Activated CD4-positive, alpha-beta T cell treated with anti-CD3 and anti-CD28 coated beads, Interleukin-2, Interleukin-6, amounts not matched to agents 100 ng/mL and 50 ng/mL, durations not matched to agents 16 hours and 8 hours (primary cell): ENCODE measurements around the gene SND1.

Experiments
- DNase-seq: peaks from one replicate; pipeline ENCODE4 v3.0.0-alpha.2; 2020

Gene SND1

GRCh38 chr7:127770885-127771284, 118.9 kb downstream of the SND1 start:
- no peak for DNase-seq

GRCh38 chr7:127771707-127772106, 119.7 kb downstream of the SND1 start:
- no peak for DNase-seq

DNA sequence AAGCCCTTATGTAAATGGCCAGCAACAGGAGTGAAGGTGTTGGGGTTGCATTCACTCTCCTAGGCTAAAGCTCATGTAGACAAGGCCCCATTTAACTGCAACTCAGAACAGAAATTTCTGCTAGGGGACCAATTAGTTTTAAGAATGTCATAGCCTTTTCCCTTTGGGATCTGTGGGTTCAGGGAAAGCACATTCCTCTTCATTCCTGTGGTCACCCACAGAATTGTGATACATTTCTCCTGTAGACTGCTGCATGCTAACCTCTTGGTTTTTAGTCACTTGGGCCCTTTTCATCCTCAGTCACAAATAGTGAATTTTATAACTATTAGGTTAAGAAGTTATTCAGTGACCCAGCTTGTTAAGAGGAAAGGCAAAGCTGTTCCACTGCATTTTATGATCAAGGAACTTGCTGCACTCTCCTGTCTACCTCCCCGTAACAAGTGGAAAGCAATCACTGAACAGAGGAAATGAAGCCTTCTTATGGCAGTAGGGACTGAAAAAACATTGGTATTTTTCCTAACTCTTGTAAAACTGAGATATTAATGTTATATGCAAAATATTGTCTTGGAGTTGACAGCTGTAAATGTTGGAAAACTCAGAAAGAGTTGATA, 124.9 kb downstream of the SND1 start:
- DNase-seq, result no peak

DNA sequence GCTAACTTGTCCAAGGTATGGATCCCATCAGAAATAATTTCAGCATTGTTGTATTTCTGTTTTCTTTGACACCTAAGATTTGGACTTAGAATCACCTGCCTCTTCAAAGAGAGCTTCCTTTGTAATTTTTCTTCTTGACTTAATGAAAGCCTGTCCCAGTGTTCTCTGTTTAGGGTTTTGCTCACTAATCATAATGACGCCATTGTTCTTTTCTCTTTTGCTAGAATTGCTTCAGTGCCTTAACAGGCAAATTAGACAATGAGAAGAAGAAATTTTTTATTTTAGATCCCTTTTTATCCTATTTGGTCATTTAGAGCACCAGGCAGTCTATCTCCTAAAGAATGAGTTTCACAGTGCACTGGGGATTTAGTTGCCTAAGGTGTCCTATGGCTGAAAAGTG, 128.5 kb downstream of the SND1 start:
- DNase-seq, result no peak

DNA sequence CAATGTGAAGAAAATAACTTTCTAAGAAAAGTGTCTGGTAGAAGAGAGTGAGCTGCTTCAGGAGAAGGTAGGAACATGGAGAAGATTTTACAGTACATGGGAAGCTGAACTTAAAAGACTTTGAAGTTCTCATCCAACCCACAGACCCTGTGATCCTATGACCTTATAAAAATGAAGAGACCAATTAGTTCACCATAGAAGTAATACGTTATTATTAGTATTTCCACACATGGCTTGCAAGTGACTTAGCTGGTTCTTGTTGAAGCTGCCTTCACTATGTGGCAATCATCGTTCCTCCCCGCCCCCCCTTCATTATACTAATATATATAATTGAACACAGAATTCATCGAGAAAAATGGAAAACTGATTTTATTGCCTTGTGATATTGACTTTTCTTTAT, 129.1 kb downstream of the SND1 start:
- DNase-seq, result no peak

GRCh38 chr7:127782075-127782474, 130.1 kb downstream of the SND1 start:
- DNase-seq, result no peak

- DNase-seq, result no peak
Observed at GRCh38 chr7:127782654-127783559, 130.9 kb downstream of the SND1 start.

GRCh38 chr7:127786184-127786583, 134.2 kb downstream of the SND1 start:
- DNase-seq, result no peak

- DNase-seq, result no peak
Observed at GRCh38 chr7:127789031-127789430, 137.0 kb downstream of the SND1 start.

DNA sequence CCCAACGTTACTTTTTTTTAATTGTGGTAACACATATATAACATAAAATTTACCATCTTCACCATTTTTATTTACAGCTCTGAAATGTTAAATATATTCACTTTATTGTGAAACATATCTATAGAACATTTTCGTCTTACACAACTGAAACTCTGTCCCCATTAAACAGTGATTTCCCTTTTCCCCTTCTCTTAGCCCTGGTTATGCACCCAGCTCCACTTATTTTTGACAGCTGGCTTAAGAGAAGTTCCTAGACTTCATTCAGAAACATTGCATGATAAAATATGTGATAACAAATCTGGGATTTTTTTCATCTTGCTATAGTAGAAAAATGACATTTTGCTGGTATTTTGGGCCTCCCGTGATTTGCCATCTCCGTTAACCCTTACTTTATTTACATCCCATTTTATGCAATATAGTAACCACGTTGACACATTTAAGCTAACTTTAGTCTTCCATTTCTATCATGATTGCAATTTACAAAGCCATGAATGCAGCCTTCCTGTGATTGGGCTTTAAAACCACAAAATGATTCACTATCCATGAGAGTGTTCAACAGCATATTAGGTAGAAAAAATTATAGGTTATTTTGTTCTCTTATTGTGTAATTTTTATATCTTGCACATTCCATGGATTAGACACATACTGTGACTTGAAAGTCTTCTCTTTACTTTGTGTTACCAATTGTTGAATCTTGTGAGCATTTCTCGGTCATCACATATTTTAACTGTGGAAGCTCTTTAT, 139.6 kb downstream of the SND1 start:
- DNase-seq, result no peak

- peak; percentile 53 for DNase-seq
Observed at GRCh38 chr7:127792528-127793342, 140.7 kb downstream of the SND1 start.

- no peak for DNase-seq
Observed at GRCh38 chr7:127793582-127793981, 141.6 kb downstream of the SND1 start.

DNA sequence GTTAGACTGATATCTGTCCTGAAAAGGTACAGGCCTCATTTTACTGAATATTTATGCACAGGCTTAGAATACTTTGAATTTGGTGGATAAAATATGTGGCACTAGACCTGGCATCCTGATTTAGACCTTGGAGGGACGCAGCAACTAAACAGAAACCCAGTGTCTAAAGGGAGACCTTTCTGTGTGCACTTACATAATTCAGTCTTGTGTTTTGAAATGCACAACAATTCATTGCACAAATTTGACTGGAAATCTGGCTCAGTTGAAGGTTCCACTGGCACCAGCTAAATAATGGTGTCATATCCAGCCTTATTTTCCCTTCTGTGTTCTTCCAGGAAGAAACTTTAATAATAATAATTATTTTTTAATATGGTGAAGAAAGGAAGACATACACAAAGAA, 142.1 kb downstream of the SND1 start:
- no peak for DNase-seq

GRCh38 chr7:127794551-127794950, 142.6 kb downstream of the SND1 start:
- no peak for DNase-seq

DNA sequence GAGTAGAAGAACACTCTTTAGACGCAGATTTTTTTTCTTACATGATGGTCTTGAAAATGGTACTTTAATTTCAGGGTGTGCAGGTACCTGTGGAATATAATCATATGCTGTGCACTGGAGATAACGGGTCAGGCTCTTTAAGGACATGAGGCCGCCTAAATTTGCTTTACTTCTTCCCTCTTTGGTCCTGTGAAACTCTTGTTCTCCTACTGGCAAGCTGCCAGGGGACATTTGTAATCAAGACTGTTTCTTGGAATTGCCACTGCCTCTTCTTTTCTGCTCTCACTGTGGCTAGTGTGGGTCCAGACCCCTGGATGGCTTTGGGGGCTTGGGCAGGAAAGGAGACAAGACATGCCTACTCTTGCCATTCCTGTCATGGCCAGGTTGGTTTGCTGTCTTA, 146.0 kb downstream of the SND1 start:
- DNase-seq, result no peak

DNA sequence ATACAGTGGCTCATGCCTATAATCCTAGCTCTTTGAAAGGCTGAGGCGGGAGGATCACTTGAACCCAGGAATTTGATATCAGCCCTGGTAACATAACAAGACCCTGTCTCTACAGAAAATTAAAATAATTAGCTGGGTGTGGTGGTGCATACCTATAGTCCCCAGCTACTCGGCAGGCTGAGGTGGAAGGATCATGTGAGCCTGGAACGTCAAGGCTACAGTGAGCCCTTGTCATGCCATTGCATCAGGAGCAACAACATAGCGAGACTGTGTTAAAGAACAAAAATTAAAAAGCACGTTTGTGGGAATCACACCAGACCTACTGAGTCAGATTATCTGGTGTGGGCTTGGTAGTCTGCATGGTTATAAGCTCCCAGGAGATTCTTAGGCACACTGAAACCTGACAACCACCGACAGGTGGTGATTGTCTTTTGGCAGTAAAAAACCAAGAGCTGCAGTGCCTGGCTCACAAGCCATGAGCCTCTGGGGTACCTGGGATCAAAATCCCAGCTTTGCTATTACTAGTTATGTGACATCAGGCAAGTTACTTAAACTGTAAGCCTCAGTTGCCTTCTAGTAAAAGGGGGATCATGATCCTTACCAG, 146.9 kb downstream of the SND1 start:
- DNase-seq, result no peak

DNA sequence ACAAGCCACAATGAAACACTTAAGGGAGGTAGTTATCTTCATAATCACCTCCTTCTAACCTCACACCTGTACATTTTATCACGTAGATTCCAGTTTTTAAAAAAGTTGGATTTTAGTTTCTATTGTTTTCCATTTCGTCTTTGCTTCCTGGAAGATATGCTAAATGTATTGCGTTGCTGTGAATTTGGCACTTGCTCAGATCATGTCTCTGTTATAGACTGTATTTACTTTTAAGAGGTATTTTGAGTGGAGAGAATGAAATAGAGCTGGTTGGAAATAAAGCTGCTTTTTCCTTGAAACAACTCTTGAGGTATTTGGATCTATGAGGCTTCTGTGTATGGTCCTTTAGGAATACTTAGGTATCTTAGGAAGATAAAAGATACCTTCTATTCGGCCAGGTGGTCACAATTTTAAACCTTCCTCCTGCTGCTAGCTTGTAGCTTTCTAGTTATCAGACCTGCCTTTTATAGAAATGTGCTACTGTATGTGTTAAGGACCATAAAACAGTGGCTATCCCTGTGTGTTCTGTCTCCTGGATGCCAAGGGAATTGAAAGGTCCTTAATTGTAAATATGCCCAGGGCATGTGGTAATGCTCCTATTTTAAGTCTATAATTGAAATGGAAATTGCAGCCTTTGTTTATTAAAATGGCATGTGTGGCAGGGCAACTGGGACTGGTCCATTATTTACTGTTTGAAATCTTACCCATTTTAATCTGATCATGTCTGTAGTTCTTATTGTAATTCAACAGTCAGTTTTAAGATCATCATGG, 147.7 kb downstream of the SND1 start:
- no peak for DNase-seq

DNA sequence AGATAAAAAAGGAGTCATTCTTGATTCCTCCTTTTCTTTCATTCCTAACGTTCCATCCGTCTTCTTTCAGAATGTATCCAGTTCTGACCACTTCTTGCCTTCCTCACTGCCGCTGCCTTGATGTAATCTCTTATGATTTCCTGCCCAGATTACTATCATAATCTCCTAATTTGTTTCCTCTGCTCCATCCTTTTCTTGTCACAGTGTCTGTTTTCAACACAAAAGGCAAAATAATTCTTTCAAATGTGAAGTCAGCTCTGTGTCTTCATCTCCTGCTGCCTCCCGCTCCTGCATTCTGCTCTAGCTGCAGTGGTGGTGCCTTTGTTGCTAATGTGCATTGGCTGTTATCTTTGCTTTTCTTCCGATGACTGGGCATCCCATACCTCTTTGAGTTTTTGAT, 150.9 kb downstream of the SND1 start:
- DNase-seq, result no peak

DNA sequence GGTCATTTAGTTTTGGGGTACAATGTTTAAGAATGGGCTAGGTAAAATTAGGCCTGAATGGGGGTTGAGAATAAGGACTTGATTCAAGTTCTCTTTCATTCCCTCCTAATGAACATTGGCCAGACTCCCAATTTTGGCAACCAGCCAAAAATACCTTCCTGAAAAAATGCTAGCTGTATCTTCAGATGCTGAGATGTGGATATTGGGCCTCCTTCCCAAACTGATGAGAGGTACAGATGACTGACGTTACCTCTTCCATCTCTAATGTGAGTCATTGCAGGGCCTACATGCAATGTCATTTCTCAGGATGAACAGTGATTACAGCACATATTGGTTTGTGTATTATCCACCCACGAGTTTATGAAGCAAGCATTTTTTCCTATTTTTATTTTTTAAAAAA, 151.6 kb downstream of the SND1 start:
- peak; percentile 23 for DNase-seq

DNA sequence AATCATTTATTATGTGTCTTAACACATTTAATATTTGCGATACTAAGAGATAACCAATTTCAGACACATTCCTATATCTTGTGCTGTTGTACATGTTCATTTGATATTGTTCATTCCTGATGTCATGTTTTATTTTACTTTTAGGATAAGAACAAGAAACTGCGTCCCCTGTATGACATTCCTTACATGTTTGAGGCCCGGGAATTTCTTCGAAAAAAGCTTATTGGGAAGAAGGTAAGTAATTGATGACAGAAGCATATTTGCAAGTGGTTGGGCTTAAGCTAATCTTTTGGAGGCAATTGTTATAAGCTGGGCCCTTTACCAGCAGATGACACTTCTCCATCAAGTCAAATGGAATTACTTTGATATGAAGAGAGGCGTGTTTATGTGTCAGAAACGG, 155.3 kb downstream of the SND1 start:
- DNase-seq, result no peak

GRCh38 chr7:127807829-127808228, 155.8 kb downstream of the SND1 start:
- no peak for DNase-seq

DNA sequence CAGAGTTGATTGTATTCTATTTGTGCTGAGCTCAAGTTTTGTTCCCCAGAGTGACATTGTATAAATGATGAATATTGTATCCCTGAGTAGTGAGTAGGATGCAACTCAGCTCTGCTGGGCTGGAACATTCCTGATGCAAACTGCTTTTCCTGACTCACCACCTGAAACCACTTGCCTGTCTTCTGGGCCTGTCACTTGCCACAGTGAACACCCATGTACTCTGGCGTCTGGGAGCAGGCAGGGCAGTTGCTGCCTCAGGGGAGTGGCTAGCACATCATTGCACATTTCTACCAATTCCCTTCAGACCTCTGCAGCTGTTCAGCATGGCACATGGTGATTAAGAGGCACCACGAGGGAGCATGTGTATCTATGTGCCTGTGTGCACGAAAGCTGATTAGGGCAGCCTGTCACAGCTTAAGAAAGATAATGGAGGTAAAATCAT, 157.3 kb downstream of the SND1 start:
- no peak for DNase-seq
